ENCODE data around the gene CLMN. TPM values are rescaled to one million over a fixed set of nuclear protein-coding genes. Genes with fewer than 3 reads are reported as not detected.
A peak's percentile ranks its signal among the peaks of the same experiment; 100 is the strongest.

Gene CLMN
- total RNA-seq, 1 donor from 2014 or later = 9.6 TPM

- peak; percentile 21 for ATAC-seq
Observed at GRCh38 chr14:95237121-95237957, 82.4 kb downstream of the CLMN start.

GRCh38 chr14:95236221-95236620 lies 83.5 kb downstream of the CLMN start:
- ATAC-seq = no peak

- no peak for ATAC-seq
Observed at GRCh38 chr14:95235767-95236166, 83.9 kb downstream of the CLMN start.

GRCh38 chr14:95235351-95235750 lies 84.4 kb downstream of the CLMN start:
- no peak for ATAC-seq

- no peak for ATAC-seq
Observed at GRCh38 chr14:95234426-95234825, 85.3 kb downstream of the CLMN start.

GRCh38 chr14:95233702-95234241 lies 85.9 kb downstream of the CLMN start:
- no peak for ATAC-seq

- no peak for ATAC-seq
Observed at GRCh38 chr14:95232894-95233584, 86.7 kb downstream of the CLMN start.

- peak; percentile 27 for ATAC-seq
Observed at GRCh38 chr14:95231966-95232633, 87.6 kb downstream of the CLMN start.

- no peak for ATAC-seq
Observed at GRCh38 chr14:95229749-95230148, 90.0 kb downstream of the CLMN start.

- ATAC-seq = no peak
Observed at GRCh38 chr14:95228240-95228639, 91.5 kb downstream of the CLMN start.

- ATAC-seq = no peak
Observed at GRCh38 chr14:95227279-95227860, 92.3 kb downstream of the CLMN start.

- ATAC-seq = no peak
Observed at GRCh38 chr14:95226801-95227200, 92.9 kb downstream of the CLMN start.

GRCh38 chr14:95225251-95225887 lies 94.3 kb downstream of the CLMN start:
- no peak for ATAC-seq

- ATAC-seq = no peak
Observed at GRCh38 chr14:95222870-95223398, 96.8 kb downstream of the CLMN start.

- no peak for ATAC-seq
Observed at GRCh38 chr14:95222151-95222631, 97.5 kb downstream of the CLMN start.

GRCh38 chr14:95221531-95221930 lies 98.2 kb downstream of the CLMN start:
- ATAC-seq = no peak

- ATAC-seq = no peak
Observed at GRCh38 chr14:95220663-95221231, 99.0 kb downstream of the CLMN start.

- ATAC-seq = no peak
Observed at GRCh38 chr14:95218472-95219193, 101.1 kb downstream of the CLMN start.

GRCh38 chr14:95218006-95218405 lies 101.7 kb downstream of the CLMN start:
- ATAC-seq = no peak

GRCh38 chr14:95217391-95217900 lies 102.3 kb downstream of the CLMN start:
- no peak for ATAC-seq

- ATAC-seq = no peak
Observed at GRCh38 chr14:95216008-95216407, 103.7 kb downstream of the CLMN start.
